ENCODE data around the gene DEXI.

- peak in 1 of 2 donors; percentile 51 for TF ChIP-seq POLR2AphosphoS5 (IDR thresholded peaks at IDR 0.05; ENCODE audit: insufficient read depth in 1 of 2, low read depth in 1 of 2)
- TF ChIP-seq CTCF (IDR thresholded peaks at IDR 0.05): no peak
Observed at GRCh38 chr16:10981697-10982216, 39.5 kb upstream of the DEXI start.
